Measurements from ENCODE around the gene CTNS. TPM values are rescaled to one million over a fixed set of nuclear protein-coding genes. Genes with fewer than 3 reads are reported as not detected.

The CTNS gene
- total RNA-seq, 1 experiment from 2014 or later = 21.1 TPM

DNA sequence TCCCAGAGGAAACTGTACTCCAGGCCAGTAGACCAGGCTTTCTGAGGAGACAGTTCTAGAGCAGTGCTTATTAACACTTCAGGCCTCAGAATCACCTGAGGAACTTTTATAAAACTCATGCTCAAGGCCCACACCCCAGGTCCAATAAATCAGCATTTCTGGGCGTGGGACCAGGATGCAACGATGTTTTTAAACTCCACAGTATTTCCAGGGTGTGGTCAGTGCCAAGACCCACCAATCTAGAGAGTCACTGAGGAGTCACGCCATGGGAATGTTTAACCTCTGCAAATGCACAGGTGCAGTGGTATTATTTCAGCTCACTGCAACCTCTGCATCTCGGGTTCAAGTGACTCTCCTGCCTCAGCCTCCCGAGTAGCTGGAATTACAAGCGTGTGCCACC, 23.4 kb upstream of the CTNS start:
- H3K36me3 ChIP-seq (ENCODE audit: insufficient read depth, low read length) = peaks cover 13% of the 10 kb centered on the region
- no peaks in the 10 kb centered on the region for H3K79me2 ChIP-seq (ENCODE audit: low read length)
- H3K9me2 ChIP-seq (replicated peaks; ENCODE audit: insufficient read depth, low read length) = no peaks in the 10 kb centered on the region
- H3K27me3 ChIP-seq (ENCODE audit: low read length) = no peaks in the 10 kb centered on the region
- no peak overlapping the region for H3K27ac ChIP-seq (ENCODE audit: low read length)
- no peak overlapping the region for H3K4me3 ChIP-seq (ENCODE audit: low read length)
- no peak overlapping the region for H3K9ac ChIP-seq (ENCODE audit: low read length)
- no peak overlapping the region for H3K4me2 ChIP-seq (ENCODE audit: low read depth, low read length, poor library complexity, severe bottlenecking)
- H4K20me1 ChIP-seq (ENCODE audit: insufficient read depth, low read depth, low read length) = no peaks in the 10 kb centered on the region
- no peaks in the 10 kb centered on the region for H3K4me1 ChIP-seq (ENCODE audit: low read length)
- DNase-seq = no peak
- no peak overlapping the region for H2AFZ ChIP-seq (ENCODE audit: low read length)
- H3K9me3 ChIP-seq (ENCODE audit: low read length) = no peaks in the 10 kb centered on the region

DNA sequence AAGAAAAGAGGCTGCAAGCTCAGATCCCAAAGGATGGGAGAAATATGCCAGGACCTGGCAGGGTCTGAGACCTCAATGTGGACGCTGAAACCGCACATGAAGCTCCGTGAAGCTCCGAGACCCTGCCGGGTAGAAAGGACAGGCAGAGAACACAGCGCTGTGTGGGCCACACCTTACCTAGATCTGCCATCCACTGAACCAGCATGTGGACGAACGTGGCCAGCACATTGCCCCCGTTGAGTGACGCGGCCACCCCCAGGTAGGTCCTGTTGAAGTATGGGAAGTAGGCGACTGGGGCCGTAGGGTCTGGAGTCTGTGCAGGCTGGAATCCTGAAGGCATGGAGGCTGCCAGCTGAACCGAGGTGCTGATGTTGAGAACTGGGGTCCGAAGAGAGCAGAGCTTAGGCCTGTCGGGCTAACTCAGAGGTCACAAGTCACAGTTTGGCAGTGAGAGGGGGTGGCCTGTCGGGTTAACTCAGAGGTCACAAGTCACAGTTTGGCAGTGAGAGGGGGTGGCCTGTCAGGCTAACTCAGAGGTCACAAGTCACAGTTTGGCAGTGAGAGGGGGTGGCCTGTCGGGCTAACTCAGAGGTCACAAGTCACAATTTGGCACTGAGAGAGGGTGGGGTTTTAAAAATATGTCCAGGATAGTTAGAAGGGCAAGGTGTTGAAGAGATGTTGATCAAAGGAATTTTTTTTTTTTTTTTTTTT, 21.2 kb upstream of the CTNS start:
- Histone ChIP-seq H3K9me2 (replicated peaks; ENCODE audit: insufficient read depth, low read length) (no peaks in the 10 kb centered on the region), H3K27me3 (ENCODE audit: low read length) (no peaks in the 10 kb centered on the region), H3K4me3 (ENCODE audit: low read length) (no peak overlapping the region), H3K36me3 (ENCODE audit: insufficient read depth, low read length) (peaks cover 20% of the 10 kb centered on the region), H3K9ac (ENCODE audit: low read length) (no peak overlapping the region), H3K4me2 (ENCODE audit: low read depth, low read length, poor library complexity, severe bottlenecking) (no peak overlapping the region), H3K9me3 (ENCODE audit: low read length) (no peaks in the 10 kb centered on the region), H4K20me1 (ENCODE audit: insufficient read depth, low read depth, low read length) (no peaks in the 10 kb centered on the region), H3K79me2 (ENCODE audit: low read length) (no peaks in the 10 kb centered on the region), H3K27ac (ENCODE audit: low read length) (no peak overlapping the region), H3K4me1 (ENCODE audit: low read length) (no peaks in the 10 kb centered on the region), H2AFZ (ENCODE audit: low read length) (no peak overlapping the region)
- DNase-seq = no peak

DNA sequence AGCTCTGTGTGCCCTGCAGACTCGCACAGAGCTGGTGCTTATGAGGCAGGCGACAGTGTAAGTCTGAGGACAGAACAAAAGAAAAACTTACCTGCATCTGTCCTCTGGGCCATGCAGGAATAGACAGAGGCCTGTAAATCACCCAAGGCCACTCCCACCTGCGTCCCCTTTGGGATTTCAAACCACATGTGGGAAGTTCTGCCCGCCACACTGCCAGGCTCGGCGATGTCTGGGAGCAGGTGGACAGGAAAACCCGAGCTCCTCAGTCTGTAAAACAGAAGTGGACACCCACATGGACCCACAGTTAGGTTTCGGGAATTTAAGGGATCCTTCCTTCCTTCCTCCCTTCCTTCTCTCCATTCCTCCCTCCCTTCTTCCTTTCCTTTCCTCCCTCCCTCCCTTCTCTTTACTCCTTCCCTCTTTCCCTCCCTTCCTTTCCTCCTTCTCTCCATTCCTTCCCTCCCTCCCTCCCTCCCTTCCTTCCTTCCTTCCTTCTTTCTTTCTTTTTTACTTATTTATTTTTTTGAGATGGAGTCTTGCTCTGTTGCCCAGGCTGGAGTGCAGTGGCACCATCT, 15.3 kb upstream of the CTNS start:
- Histone ChIP-seq H3K4me2 (ENCODE audit: low read depth, low read length, poor library complexity, severe bottlenecking) (no peak overlapping the region), H3K27ac (ENCODE audit: low read length) (no peak overlapping the region), H3K36me3 (ENCODE audit: insufficient read depth, low read length) (peaks cover 14% of the 10 kb centered on the region), H3K79me2 (ENCODE audit: low read length) (no peaks in the 10 kb centered on the region), H3K4me3 (ENCODE audit: low read length) (no peak overlapping the region), H3K9me3 (ENCODE audit: low read length) (no peaks in the 10 kb centered on the region), H3K4me1 (ENCODE audit: low read length) (no peaks in the 10 kb centered on the region), H4K20me1 (ENCODE audit: insufficient read depth, low read depth, low read length) (no peaks in the 10 kb centered on the region), H2AFZ (ENCODE audit: low read length) (no peak overlapping the region), H3K27me3 (ENCODE audit: low read length) (no peaks in the 10 kb centered on the region), H3K9me2 (replicated peaks; ENCODE audit: insufficient read depth, low read length) (no peaks in the 10 kb centered on the region), H3K9ac (ENCODE audit: low read length) (no peak overlapping the region)
- no peak for DNase-seq

DNA sequence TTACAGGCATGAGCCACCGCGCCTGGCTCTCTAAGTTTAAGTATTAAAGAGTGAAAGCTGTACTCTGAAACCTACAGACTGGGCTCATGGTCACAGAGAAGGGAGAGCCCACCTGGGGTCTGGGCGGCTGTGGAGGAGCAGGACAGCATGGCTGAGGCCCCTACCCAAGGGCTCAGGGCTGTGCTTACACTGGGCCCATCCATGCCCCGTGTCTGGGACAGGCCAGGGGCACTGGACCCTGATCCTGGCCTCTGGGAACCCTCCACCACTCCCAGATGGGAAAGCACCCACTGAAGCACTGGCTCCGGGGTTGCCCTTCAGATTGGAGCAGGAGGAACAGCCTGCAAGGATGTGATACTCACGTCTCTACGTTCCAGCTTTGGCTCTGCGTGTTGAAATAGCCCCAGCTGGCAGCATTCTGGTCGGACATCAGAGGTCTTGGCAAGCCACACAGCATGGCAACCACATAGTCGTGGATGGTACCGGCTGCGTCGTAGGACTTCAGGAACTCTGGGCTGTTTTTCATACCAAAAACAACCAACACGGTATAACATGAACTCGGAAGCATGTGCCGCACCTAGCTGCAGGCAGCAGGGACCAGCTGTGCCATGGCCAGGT, 13.5 kb upstream of the CTNS start:
- peaks cover 11% of the 10 kb centered on the region for H3K36me3 ChIP-seq (ENCODE audit: insufficient read depth, low read length)
- no peak for DNase-seq

DNA sequence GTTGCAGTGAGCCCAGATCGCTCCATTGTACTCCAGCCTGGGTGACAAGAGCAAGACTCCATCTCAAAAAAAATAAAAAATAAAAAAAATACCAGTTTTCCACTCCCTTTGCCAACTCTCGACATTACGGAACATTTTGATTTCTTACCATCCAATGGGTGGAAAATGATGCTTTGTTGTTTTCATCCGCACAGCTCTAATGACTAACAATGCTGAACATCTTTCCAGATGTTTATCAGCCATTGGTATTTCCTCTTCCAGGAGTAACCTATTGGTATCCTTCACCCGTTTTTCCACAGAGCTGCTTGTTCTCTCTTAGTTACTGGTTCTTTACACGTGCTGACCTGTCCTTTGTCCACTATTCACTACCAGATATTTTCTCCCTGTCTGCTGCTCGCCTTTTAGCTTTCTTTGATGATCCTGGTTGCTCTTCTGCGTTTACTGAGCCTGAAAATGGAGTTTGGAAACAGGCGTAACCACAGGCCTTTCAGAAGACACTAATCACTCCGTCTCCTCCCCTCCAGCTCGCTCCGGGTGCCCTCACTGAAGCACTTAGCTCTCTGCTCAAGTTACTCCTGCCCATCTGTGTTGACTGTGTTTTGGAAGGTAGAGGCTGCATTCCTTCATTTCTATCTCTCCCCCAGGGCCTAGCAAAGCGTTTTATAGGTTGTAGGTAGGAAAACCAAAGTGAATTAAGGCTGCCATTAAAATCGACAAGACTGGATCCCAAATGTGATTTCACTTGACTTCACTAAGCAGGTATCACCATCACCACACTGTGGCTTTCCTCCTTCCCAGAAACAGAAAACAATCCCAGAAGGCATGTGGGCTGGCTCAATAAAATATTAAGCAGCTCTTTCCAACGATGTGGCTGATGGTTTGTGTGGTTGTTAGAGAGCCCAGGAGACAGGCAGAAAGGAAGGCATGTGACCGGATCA, 9.5 kb upstream of the CTNS start:
- Histone ChIP-seq H3K9ac (ENCODE audit: low read length) (no peak overlapping the region), H3K4me3 (ENCODE audit: low read length) (no peak overlapping the region), H3K27ac (ENCODE audit: low read length) (no peak overlapping the region), H3K4me1 (ENCODE audit: low read length) (no peaks in the 10 kb centered on the region), H3K36me3 (ENCODE audit: insufficient read depth, low read length) (peaks cover 5% of the 10 kb centered on the region; the same call in 1 of the 2 replicates), H4K20me1 (ENCODE audit: insufficient read depth, low read depth, low read length) (no peaks in the 10 kb centered on the region), H3K9me2 (replicated peaks; ENCODE audit: insufficient read depth, low read length) (no peaks in the 10 kb centered on the region), H2AFZ (ENCODE audit: low read length) (no peak overlapping the region), H3K79me2 (ENCODE audit: low read length) (peaks cover 3% of the 10 kb centered on the region; the same call in 1 of the 2 replicates), H3K27me3 (ENCODE audit: low read length) (no peaks in the 10 kb centered on the region), H3K9me3 (ENCODE audit: low read length) (no peaks in the 10 kb centered on the region), H3K4me2 (ENCODE audit: low read depth, low read length, poor library complexity, severe bottlenecking) (no peak overlapping the region)
- DNase-seq = no peak

More for the DNA sequence above, 13.5 kb upstream of the CTNS start:
- no peaks in the 10 kb centered on the region for H3K27me3 ChIP-seq (ENCODE audit: low read length)
- no peaks in the 10 kb centered on the region for H3K9me2 ChIP-seq (replicated peaks; ENCODE audit: insufficient read depth, low read length)
- H3K79me2 ChIP-seq (ENCODE audit: low read length) = no peaks in the 10 kb centered on the region
- no peaks in the 10 kb centered on the region for H4K20me1 ChIP-seq (ENCODE audit: insufficient read depth, low read depth, low read length)
- no peak overlapping the region for H3K4me3 ChIP-seq (ENCODE audit: low read length)
- H3K27ac ChIP-seq (ENCODE audit: low read length) = no peak overlapping the region
- no peak overlapping the region for H3K4me2 ChIP-seq (ENCODE audit: low read depth, low read length, poor library complexity, severe bottlenecking)
- no peak overlapping the region for H2AFZ ChIP-seq (ENCODE audit: low read length)
- H3K9ac ChIP-seq (ENCODE audit: low read length) = no peak overlapping the region
- H3K4me1 ChIP-seq (ENCODE audit: low read length) = no peaks in the 10 kb centered on the region
- H3K9me3 ChIP-seq (ENCODE audit: low read length) = no peaks in the 10 kb centered on the region

DNA sequence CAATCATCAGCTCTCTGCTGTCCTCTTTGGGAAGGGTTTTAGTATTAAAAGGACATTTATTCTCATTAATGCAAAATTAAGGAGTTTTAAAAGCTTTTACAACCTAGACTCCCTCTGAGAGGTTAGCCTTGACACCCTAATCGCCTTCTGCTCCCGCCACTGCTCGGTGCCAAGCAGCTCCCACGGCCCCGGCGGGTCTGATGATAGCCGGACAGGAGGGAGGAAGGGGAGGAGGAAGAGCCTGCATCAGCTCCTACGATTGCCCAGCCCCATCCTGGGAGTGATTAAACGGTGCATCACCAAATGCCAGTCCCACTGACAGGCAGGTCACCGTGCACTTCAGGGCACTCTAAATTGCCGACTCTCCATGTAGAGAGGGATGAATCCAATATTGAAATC, 8.8 kb upstream of the CTNS start:
- no peaks in the 10 kb centered on the region for H4K20me1 ChIP-seq (ENCODE audit: insufficient read depth, low read depth, low read length)
- no peak overlapping the region for H3K4me3 ChIP-seq (ENCODE audit: low read length)
- H3K4me1 ChIP-seq (ENCODE audit: low read length) = no peaks in the 10 kb centered on the region
- peaks cover 10% of the 10 kb centered on the region for H3K79me2 ChIP-seq (ENCODE audit: low read length)
- no peak overlapping the region for H3K9ac ChIP-seq (ENCODE audit: low read length)
- no peaks in the 10 kb centered on the region for H3K9me2 ChIP-seq (replicated peaks; ENCODE audit: insufficient read depth, low read length)
- H3K27ac ChIP-seq (ENCODE audit: low read length) = no peak overlapping the region
- DNase-seq = no peak
- H3K9me3 ChIP-seq (ENCODE audit: low read length) = no peaks in the 10 kb centered on the region
- no peak overlapping the region for H3K4me2 ChIP-seq (ENCODE audit: low read depth, low read length, poor library complexity, severe bottlenecking)
- no peaks in the 10 kb centered on the region for H3K27me3 ChIP-seq (ENCODE audit: low read length)
- peaks cover 5% of the 10 kb centered on the region; the same call in 1 of the 2 replicates for H3K36me3 ChIP-seq (ENCODE audit: insufficient read depth, low read length)
- no peak overlapping the region for H2AFZ ChIP-seq (ENCODE audit: low read length)

DNA sequence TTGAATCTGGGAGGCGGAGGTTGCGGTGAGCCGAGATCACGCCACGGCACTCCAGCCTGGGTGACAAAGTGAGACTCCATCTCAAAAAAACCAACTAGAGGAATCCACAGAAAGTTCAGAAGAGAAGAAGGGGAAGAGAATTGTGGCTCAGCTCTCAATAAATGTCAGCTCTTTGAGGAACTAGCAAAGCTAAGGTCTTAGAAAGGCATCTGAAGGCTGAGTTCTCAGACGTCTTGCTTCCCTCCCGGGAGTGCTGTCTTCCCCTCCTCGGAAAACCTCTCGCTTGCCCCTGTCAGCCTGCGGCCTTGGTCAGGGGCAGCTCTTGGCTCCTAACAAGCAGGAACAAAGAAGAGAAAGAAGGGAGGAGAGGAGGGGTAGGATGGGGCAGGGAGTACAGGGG, 5.8 kb upstream of the CTNS start:
- Histone ChIP-seq H3K9ac (ENCODE audit: low read length) (no peak overlapping the region), H2AFZ (ENCODE audit: low read length) (no peak overlapping the region), H3K27ac (ENCODE audit: low read length) (no peak overlapping the region), H3K9me3 (ENCODE audit: low read length) (no peaks in the 10 kb centered on the region), H3K79me2 (ENCODE audit: low read length) (peaks cover 29% of the 10 kb centered on the region), H3K4me3 (ENCODE audit: low read length) (no peak overlapping the region), H3K36me3 (ENCODE audit: insufficient read depth, low read length) (peaks cover 5% of the 10 kb centered on the region; the same call in 1 of the 2 replicates), H3K4me1 (ENCODE audit: low read length) (peaks cover 7% of the 10 kb centered on the region), H3K4me2 (ENCODE audit: low read depth, low read length, poor library complexity, severe bottlenecking) (no peak overlapping the region), H3K9me2 (replicated peaks; ENCODE audit: insufficient read depth, low read length) (no peaks in the 10 kb centered on the region), H3K27me3 (ENCODE audit: low read length) (no peaks in the 10 kb centered on the region), H4K20me1 (ENCODE audit: insufficient read depth, low read depth, low read length) (no peaks in the 10 kb centered on the region)
- DNase-seq = no peak

DNA sequence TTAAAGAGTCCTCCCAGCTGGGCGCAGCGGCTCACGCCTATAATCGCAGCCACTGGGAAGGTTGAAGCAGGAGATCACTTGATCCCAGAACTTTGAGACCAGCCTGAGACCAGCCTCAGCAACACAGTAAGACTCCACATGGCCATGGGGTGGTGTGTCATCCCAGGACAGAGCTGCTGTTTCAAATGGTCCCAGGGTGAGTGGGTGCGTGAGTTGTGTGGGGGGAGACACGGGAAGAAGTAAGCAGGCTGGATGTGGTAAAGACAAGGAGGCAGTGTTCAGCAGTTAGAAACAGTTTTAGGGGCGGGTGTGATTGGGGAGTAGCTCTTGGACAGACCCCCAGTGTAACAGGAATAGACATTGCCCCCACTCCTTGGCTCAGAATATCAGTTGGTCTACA, 4.3 kb upstream of the CTNS start:
- no peak overlapping the region for H2AFZ ChIP-seq (ENCODE audit: low read length)
- no peak overlapping the region for H3K27ac ChIP-seq (ENCODE audit: low read length)
- no peaks in the 10 kb centered on the region for H3K36me3 ChIP-seq (ENCODE audit: insufficient read depth, low read length)
- no peaks in the 10 kb centered on the region for H4K20me1 ChIP-seq (ENCODE audit: insufficient read depth, low read depth, low read length)
- H3K4me1 ChIP-seq (ENCODE audit: low read length) = peaks cover 11% of the 10 kb centered on the region
- no peaks in the 10 kb centered on the region for H3K9me3 ChIP-seq (ENCODE audit: low read length)
- H3K79me2 ChIP-seq (ENCODE audit: low read length) = peaks cover 31% of the 10 kb centered on the region
- H3K9me2 ChIP-seq (replicated peaks; ENCODE audit: insufficient read depth, low read length) = no peaks in the 10 kb centered on the region
- no peak overlapping the region for H3K4me3 ChIP-seq (ENCODE audit: low read length)
- no peaks in the 10 kb centered on the region for H3K27me3 ChIP-seq (ENCODE audit: low read length)
- DNase-seq = no peak
- H3K9ac ChIP-seq (ENCODE audit: low read length) = no peak overlapping the region
- H3K4me2 ChIP-seq (ENCODE audit: low read depth, low read length, poor library complexity, severe bottlenecking) = no peak overlapping the region

All from Karpas-422 (cell line).